ENCODE results near the gene PAK6.

The PAK6 gene

GRCh38 chr15:40290918-40291574 lies 52.2 kb downstream of the PAK6 start:
- no peak for DNase-seq (ENCODE audit: extremely low read depth in 1 of 2, low read depth in 1 of 2)

GRCh38 chr15:40292246-40292645 lies 53.4 kb downstream of the PAK6 start:
- no peak for DNase-seq (ENCODE audit: extremely low read depth in 1 of 2, low read depth in 1 of 2)

GRCh38 chr15:40293006-40293405 lies 54.1 kb downstream of the PAK6 start:
- no peak for DNase-seq (ENCODE audit: extremely low read depth in 1 of 2, low read depth in 1 of 2)

GRCh38 chr15:40293905-40294895 lies 55.3 kb downstream of the PAK6 start:
- DNase-seq (ENCODE audit: extremely low read depth in 1 of 2, low read depth in 1 of 2): no peak

GRCh38 chr15:40295297-40295696 lies 56.4 kb downstream of the PAK6 start:
- DNase-seq (ENCODE audit: extremely low read depth in 1 of 2, low read depth in 1 of 2): no peak

GRCh38 chr15:40295877-40296560 lies 57.2 kb downstream of the PAK6 start:
- DNase-seq (ENCODE audit: extremely low read depth in 1 of 2, low read depth in 1 of 2): no peak

GRCh38 chr15:40296561-40297230 lies 57.8 kb downstream of the PAK6 start:
- no peak for DNase-seq (ENCODE audit: extremely low read depth in 1 of 2, low read depth in 1 of 2)

GRCh38 chr15:40297356-40297755 lies 58.5 kb downstream of the PAK6 start:
- DNase-seq (ENCODE audit: extremely low read depth in 1 of 2, low read depth in 1 of 2): no peak

- DNase-seq (ENCODE audit: extremely low read depth in 1 of 2, low read depth in 1 of 2): no peak
These were observed 59.5 kb downstream of the PAK6 start for GRCh38 chr15:40298216-40298935.

GRCh38 chr15:40300367-40300766 lies 61.5 kb downstream of the PAK6 start:
- no peak for DNase-seq (ENCODE audit: extremely low read depth in 1 of 2, low read depth in 1 of 2)

- no peak for DNase-seq (ENCODE audit: extremely low read depth in 1 of 2, low read depth in 1 of 2)
These were observed 61.9 kb downstream of the PAK6 start for GRCh38 chr15:40300771-40301170.

GRCh38 chr15:40301467-40302179 lies 62.8 kb downstream of the PAK6 start:
- no peak for DNase-seq (ENCODE audit: extremely low read depth in 1 of 2, low read depth in 1 of 2)

GRCh38 chr15:40302288-40302886 lies 63.5 kb downstream of the PAK6 start:
- no peak for DNase-seq (ENCODE audit: extremely low read depth in 1 of 2, low read depth in 1 of 2)

- DNase-seq (ENCODE audit: extremely low read depth in 1 of 2, low read depth in 1 of 2): no peak
These were observed 64.1 kb downstream of the PAK6 start for GRCh38 chr15:40302981-40303380.

GRCh38 chr15:40303576-40303975 lies 64.7 kb downstream of the PAK6 start:
- no peak for DNase-seq (ENCODE audit: extremely low read depth in 1 of 2, low read depth in 1 of 2)

GRCh38 chr15:40305281-40305680 lies 66.4 kb downstream of the PAK6 start:
- DNase-seq (ENCODE audit: extremely low read depth in 1 of 2, low read depth in 1 of 2): no peak

- no peak for DNase-seq (ENCODE audit: extremely low read depth in 1 of 2, low read depth in 1 of 2)
These were observed 67.5 kb downstream of the PAK6 start for GRCh38 chr15:40306371-40306770.

GRCh38 chr15:40306908-40307307 lies 68.0 kb downstream of the PAK6 start:
- no peak for DNase-seq (ENCODE audit: extremely low read depth in 1 of 2, low read depth in 1 of 2)

Measured in stimulated activated CD8-positive, alpha-beta memory T cell treated with anti-CD3 and anti-CD28 coated beads, Interleukin-7, amount 100 ng/mL, for 48 hours (primary cell).